ENCODE measurements around the gene SLC10A7. TPM values are rescaled to one million over a fixed set of nuclear protein-coding genes. Genes with fewer than 3 reads are reported as not detected.

SLC10A7 gene
- total RNA-seq, 1 donor from 2014 or later, result 8.9 TPM

- Histone ChIP-seq H3K4me3 (ENCODE audit: insufficient read depth, low read depth, low read length) (no peak overlapping the region), H3K9me3 (ENCODE audit: insufficient read depth, low read depth, low read length) (no peaks in the 10 kb centered on the region), H3K4me2 (ENCODE audit: low read length) (peak overlapping the region; percentile 32), H3K9ac (ENCODE audit: low read length) (no peak overlapping the region), H4K20me1 (ENCODE audit: insufficient read depth, low read length) (no peaks in the 10 kb centered on the region), H3K4me1 (ENCODE audit: insufficient read depth, low read length) (peaks cover 33% of the 10 kb centered on the region), H2AFZ (ENCODE audit: low read depth, low read length) (no peak overlapping the region), H3K36me3 (ENCODE audit: insufficient read depth, low read length) (no peaks in the 10 kb centered on the region), H3K79me2 (ENCODE audit: insufficient read depth, low read length) (no peaks in the 10 kb centered on the region), H3K27me3 (ENCODE audit: insufficient read depth, low read length) (no peaks in the 10 kb centered on the region), H3K27ac (ENCODE audit: low read depth, low read length) (no peak overlapping the region)
- no peaks in the 10 kb centered on the region for H3K9me3 Mint-ChIP-seq (ENCODE audit: unreplicated experiment)
- DNase-seq (ENCODE audit: low read depth) (peak; percentile 30), FAIRE-seq (no peak)
- H3K4me3 Mint-ChIP-seq (ENCODE audit: unreplicated experiment), result no peak overlapping the region
- no peak overlapping the region for H3K27ac Mint-ChIP-seq (ENCODE audit: unreplicated experiment)
- H3K4me1 Mint-ChIP-seq (ENCODE audit: low read depth, unreplicated experiment), result peaks cover 21% of the 10 kb centered on the region
- no peaks in the 10 kb centered on the region for H3K27me3 Mint-ChIP-seq (ENCODE audit: low read depth, unreplicated experiment)
- TF ChIP-seq CTCF (IDR thresholded peaks at IDR 0.05; ENCODE audit: insufficient read depth, low read depth, low read length) (no peak), EZH2 (IDR thresholded peaks at IDR 0.05; ENCODE audit: insufficient read depth, low read length) (no peak)
- H3K36me3 Mint-ChIP-seq (ENCODE audit: low read depth, unreplicated experiment), result no peaks in the 10 kb centered on the region
These were observed 191.3 kb downstream of the SLC10A7 start for GRCh38 chr4:146330392-146330791.

GRCh38 chr4:146329050-146329716, 192.6 kb downstream of the SLC10A7 start:
- no peaks in the 10 kb centered on the region for H3K27me3 ChIP-seq (ENCODE audit: insufficient read depth, low read length)
- DNase-seq (ENCODE audit: low read depth) (peak; percentile 86), FAIRE-seq (peak; percentile 64)
- H4K20me1 ChIP-seq (ENCODE audit: insufficient read depth, low read length), result no peaks in the 10 kb centered on the region
- no peak overlapping the region for H2AFZ ChIP-seq (ENCODE audit: low read depth, low read length)
- H3K9ac ChIP-seq (ENCODE audit: low read length), result no peak overlapping the region
- Mint-ChIP-seq H3K9me3 (ENCODE audit: unreplicated experiment) (peaks cover 2% of the 10 kb centered on the region), H3K36me3 (ENCODE audit: low read depth, unreplicated experiment) (no peaks in the 10 kb centered on the region), H3K4me3 (ENCODE audit: unreplicated experiment) (no peak overlapping the region), H3K4me1 (ENCODE audit: low read depth, unreplicated experiment) (peaks cover 21% of the 10 kb centered on the region), H3K27me3 (ENCODE audit: low read depth, unreplicated experiment) (no peaks in the 10 kb centered on the region), H3K27ac (ENCODE audit: unreplicated experiment) (peak overlapping the region; percentile 50)
- TF ChIP-seq EZH2 (IDR thresholded peaks at IDR 0.05; ENCODE audit: insufficient read depth, low read length) (no peak), CTCF (IDR thresholded peaks at IDR 0.05; ENCODE audit: insufficient read depth, low read depth, low read length) (no peak)
- H3K9me3 ChIP-seq (ENCODE audit: insufficient read depth, low read depth, low read length), result no peaks in the 10 kb centered on the region
- peaks cover 33% of the 10 kb centered on the region for H3K4me1 ChIP-seq (ENCODE audit: insufficient read depth, low read length)
- H3K36me3 ChIP-seq (ENCODE audit: insufficient read depth, low read length), result no peaks in the 10 kb centered on the region
- H3K79me2 ChIP-seq (ENCODE audit: insufficient read depth, low read length), result no peaks in the 10 kb centered on the region
- H3K27ac ChIP-seq (ENCODE audit: low read depth, low read length), result peak overlapping the region; percentile 61
- H3K4me3 ChIP-seq (ENCODE audit: insufficient read depth, low read depth, low read length), result no peak overlapping the region
- peak overlapping the region; percentile 48 for H3K4me2 ChIP-seq (ENCODE audit: low read length)
